CD1c-positive myeloid dendritic cell (primary cell): Measurements from ENCODE around the gene FNDC10.
A peak's percentile ranks its signal among the peaks of the same experiment; 100 is the strongest.
"Not testable (repeated sequence)": the region's sequence is repeated elsewhere in the genome, so short reads cannot be mapped to it uniquely, and the experiment has no call there.

Source experiments
- DNase-seq: peaks from one replicate; pipeline ENCODE4 v3.0.0-alpha.2; 2016; ENCODE audit errors: extremely low spot score

The FNDC10 gene

GRCh38 chr1:1599030-1599934, 653 bp downstream of the FNDC10 start:
- DNase-seq, result peak; percentile 74

- DNase-seq, result no peak
Observed at GRCh38 chr1:1598720-1599029, 1.3 kb downstream of the FNDC10 start.

- no peak for DNase-seq
Observed at GRCh38 chr1:1598051-1598719, 1.8 kb downstream of the FNDC10 start.

- peak; percentile 19 for DNase-seq
Observed at GRCh38 chr1:1597275-1597930, 2.5 kb downstream of the FNDC10 start.

- peak; percentile 49 for DNase-seq
Observed at GRCh38 chr1:1596493-1597274, 3.3 kb downstream of the FNDC10 start.

GRCh38 chr1:1595341-1595740, 4.6 kb downstream of the FNDC10 start:
- DNase-seq, result not testable (repeated sequence)

GRCh38 chr1:1594602-1595260, 5.2 kb downstream of the FNDC10 start:
- DNase-seq, result no peak

GRCh38 chr1:1593834-1594601, 5.9 kb downstream of the FNDC10 start:
- DNase-seq, result no peak

GRCh38 chr1:1591452-1591851, 8.5 kb downstream of the FNDC10 start:
- DNase-seq, result no peak

- DNase-seq, result no peak
Observed at GRCh38 chr1:1583347-1584010, 16.5 kb downstream of the FNDC10 start.

- no peak for DNase-seq
Observed at GRCh38 chr1:1582585-1583346, 17.2 kb downstream of the FNDC10 start.

GRCh38 chr1:1578371-1578940, 21.5 kb downstream of the FNDC10 start:
- DNase-seq, result no peak

- no peak for DNase-seq
Observed at GRCh38 chr1:1577367-1578011, 22.4 kb downstream of the FNDC10 start.

GRCh38 chr1:1574721-1575537, 25.0 kb downstream of the FNDC10 start, which contains the start of gene SSU72:
TSS of gene SSU72 (minus strand) at chr1:1574863. CDS start at chr1:1574557, 306 bp downstream.
- DNase-seq, result peak; percentile 97

- peak; percentile 90 for DNase-seq
Observed at GRCh38 chr1:1573843-1574720, 25.9 kb downstream of the FNDC10 start.

GRCh38 chr1:1569341-1569740, 30.6 kb downstream of the FNDC10 start:
- no peak for DNase-seq
